ENCODE results near the gene CR1.
"Not testable (repeated sequence)": the region's sequence is repeated elsewhere in the genome, so short reads cannot be mapped to it uniquely, and the experiment has no call there.

CR1 gene

GRCh38 chr1:207503950-207504349, 8.0 kb downstream of the CR1 start:
- H3K36me3 ChIP-seq (ENCODE audit: insufficient read depth, low read length): no peaks in the 10 kb centered on the region
- H3K4me3 ChIP-seq (ENCODE audit: low read depth, low read length): no peak overlapping the region
- no peak overlapping the region for H3K27ac ChIP-seq (ENCODE audit: low read depth, low read length)
- H3K27me3 ChIP-seq (ENCODE audit: insufficient read depth, low read length): peaks cover 95% of the 10 kb centered on the region
- no peaks in the 10 kb centered on the region for H3K4me1 ChIP-seq (ENCODE audit: control insufficient read depth, insufficient read depth, low read length, unreplicated experiment)
- H3K79me2 ChIP-seq (ENCODE audit: control insufficient read depth, insufficient read depth, low read length, unreplicated experiment): no peaks in the 10 kb centered on the region
- no peak overlapping the region for H2AFZ ChIP-seq (ENCODE audit: low read length, unreplicated experiment)

- Histone ChIP-seq H3K27ac (ENCODE audit: low read depth, low read length) (no peak overlapping the region), H3K4me3 (ENCODE audit: low read depth, low read length) (no peak overlapping the region), H2AFZ (ENCODE audit: low read length, unreplicated experiment) (no peak overlapping the region), H3K4me1 (ENCODE audit: control insufficient read depth, insufficient read depth, low read length, unreplicated experiment) (no peaks in the 10 kb centered on the region), H3K79me2 (ENCODE audit: control insufficient read depth, insufficient read depth, low read length, unreplicated experiment) (no peaks in the 10 kb centered on the region), H3K27me3 (ENCODE audit: insufficient read depth, low read length) (peaks cover 95% of the 10 kb centered on the region), H3K36me3 (ENCODE audit: insufficient read depth, low read length) (no peaks in the 10 kb centered on the region)
Observed at GRCh38 chr1:207504438-207504837, 8.5 kb downstream of the CR1 start.

DNA sequence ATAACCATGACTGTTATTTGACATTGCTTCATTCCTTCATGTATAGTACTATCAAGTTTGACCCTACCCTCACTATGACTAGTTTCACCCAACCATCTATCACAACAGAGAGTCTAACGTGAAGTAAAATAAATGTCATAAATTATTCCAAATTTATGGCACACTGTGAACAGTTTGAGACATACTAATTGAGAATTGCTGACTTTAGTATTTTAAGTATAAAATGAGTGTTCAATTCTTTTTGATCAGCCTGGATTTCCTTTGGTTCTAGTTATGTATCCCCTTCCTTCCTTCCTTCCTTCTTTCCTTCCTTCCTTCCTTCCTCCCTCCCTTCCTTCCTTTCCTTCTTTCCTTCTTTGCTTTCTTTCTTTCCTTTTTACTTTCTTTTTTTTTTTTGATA, 14.5 kb downstream of the CR1 start:
- Histone ChIP-seq H3K27me3 (ENCODE audit: insufficient read depth, low read length) (peaks cover 69% of the 10 kb centered on the region), H2AFZ (ENCODE audit: low read length, unreplicated experiment) (no peak overlapping the region), H3K36me3 (ENCODE audit: insufficient read depth, low read length) (no peaks in the 10 kb centered on the region), H3K4me3 (ENCODE audit: low read depth, low read length) (no peak overlapping the region), H3K79me2 (ENCODE audit: control insufficient read depth, insufficient read depth, low read length, unreplicated experiment) (no peaks in the 10 kb centered on the region), H3K27ac (ENCODE audit: low read depth, low read length) (no peak overlapping the region), H3K4me1 (ENCODE audit: control insufficient read depth, insufficient read depth, low read length, unreplicated experiment) (no peaks in the 10 kb centered on the region)

- no peak overlapping the region for H3K4me3 ChIP-seq (ENCODE audit: low read depth, low read length)
- no peaks in the 10 kb centered on the region for H3K4me1 ChIP-seq (ENCODE audit: control insufficient read depth, insufficient read depth, low read length, unreplicated experiment)
- H2AFZ ChIP-seq (ENCODE audit: low read length, unreplicated experiment): no peak overlapping the region
- H3K27me3 ChIP-seq (ENCODE audit: insufficient read depth, low read length): peaks cover 41% of the 10 kb centered on the region
- no peaks in the 10 kb centered on the region for H3K36me3 ChIP-seq (ENCODE audit: insufficient read depth, low read length)
- H3K79me2 ChIP-seq (ENCODE audit: control insufficient read depth, insufficient read depth, low read length, unreplicated experiment): no peaks in the 10 kb centered on the region
- no peak overlapping the region for H3K27ac ChIP-seq (ENCODE audit: low read depth, low read length)
Observed at GRCh38 chr1:207514890-207515289, 18.9 kb downstream of the CR1 start.

GRCh38 chr1:207516729-207517128, 20.8 kb downstream of the CR1 start:
- no peaks in the 10 kb centered on the region for H3K4me1 ChIP-seq (ENCODE audit: control insufficient read depth, insufficient read depth, low read length, unreplicated experiment)
- H3K27me3 ChIP-seq (ENCODE audit: insufficient read depth, low read length): peaks cover 23% of the 10 kb centered on the region
- H3K79me2 ChIP-seq (ENCODE audit: control insufficient read depth, insufficient read depth, low read length, unreplicated experiment): no peaks in the 10 kb centered on the region
- H3K4me3 ChIP-seq (ENCODE audit: low read depth, low read length): no peak overlapping the region
- H3K27ac ChIP-seq (ENCODE audit: low read depth, low read length): no peak overlapping the region
- no peak overlapping the region for H2AFZ ChIP-seq (ENCODE audit: low read length, unreplicated experiment)
- no peaks in the 10 kb centered on the region for H3K36me3 ChIP-seq (ENCODE audit: insufficient read depth, low read length)

GRCh38 chr1:207518608-207519236, 22.8 kb downstream of the CR1 start:
- Histone ChIP-seq H3K4me1 (ENCODE audit: control insufficient read depth, insufficient read depth, low read length, unreplicated experiment) (no peaks in the 10 kb centered on the region), H3K27me3 (ENCODE audit: insufficient read depth, low read length) (peaks cover 14% of the 10 kb centered on the region; the same call in 1 of the 2 replicates), H3K36me3 (ENCODE audit: insufficient read depth, low read length) (no peaks in the 10 kb centered on the region), H3K4me3 (ENCODE audit: low read depth, low read length) (no peak overlapping the region), H3K79me2 (ENCODE audit: control insufficient read depth, insufficient read depth, low read length, unreplicated experiment) (no peaks in the 10 kb centered on the region), H2AFZ (ENCODE audit: low read length, unreplicated experiment) (no peak overlapping the region), H3K27ac (ENCODE audit: low read depth, low read length) (no peak overlapping the region)

GRCh38 chr1:207519505-207520399, 23.8 kb downstream of the CR1 start:
- no peak overlapping the region for H2AFZ ChIP-seq (ENCODE audit: low read length, unreplicated experiment)
- H3K27ac ChIP-seq (ENCODE audit: low read depth, low read length): no peak overlapping the region
- H3K79me2 ChIP-seq (ENCODE audit: control insufficient read depth, insufficient read depth, low read length, unreplicated experiment): no peaks in the 10 kb centered on the region
- H3K27me3 ChIP-seq (ENCODE audit: insufficient read depth, low read length): peaks cover 14% of the 10 kb centered on the region; the same call in 1 of the 2 replicates
- no peaks in the 10 kb centered on the region for H3K36me3 ChIP-seq (ENCODE audit: insufficient read depth, low read length)
- H3K4me1 ChIP-seq (ENCODE audit: control insufficient read depth, insufficient read depth, low read length, unreplicated experiment): no peaks in the 10 kb centered on the region
- H3K4me3 ChIP-seq (ENCODE audit: low read depth, low read length): no peak overlapping the region

GRCh38 chr1:207520400-207521345, 24.7 kb downstream of the CR1 start:
- H3K27ac ChIP-seq (ENCODE audit: low read depth, low read length); H2AFZ ChIP-seq (ENCODE audit: low read length, unreplicated experiment); H3K4me1 ChIP-seq (ENCODE audit: control insufficient read depth, insufficient read depth, low read length, unreplicated experiment); H3K4me3 ChIP-seq (ENCODE audit: low read depth, low read length); H3K36me3 ChIP-seq (ENCODE audit: insufficient read depth, low read length); H3K79me2 ChIP-seq (ENCODE audit: control insufficient read depth, insufficient read depth, low read length, unreplicated experiment): not testable (repeated sequence)
- peaks cover 14% of the 10 kb centered on the region; the same call in 1 of the 2 replicates for H3K27me3 ChIP-seq (ENCODE audit: insufficient read depth, low read length)

- not testable (repeated sequence) for H3K36me3 ChIP-seq (ENCODE audit: insufficient read depth, low read length); H2AFZ ChIP-seq (ENCODE audit: low read length, unreplicated experiment); H3K27me3 ChIP-seq (ENCODE audit: insufficient read depth, low read length); H3K4me1 ChIP-seq (ENCODE audit: control insufficient read depth, insufficient read depth, low read length, unreplicated experiment); H3K79me2 ChIP-seq (ENCODE audit: control insufficient read depth, insufficient read depth, low read length, unreplicated experiment); H3K27ac ChIP-seq (ENCODE audit: low read depth, low read length); H3K4me3 ChIP-seq (ENCODE audit: low read depth, low read length)
Observed at GRCh38 chr1:207525239-207525638, 29.3 kb downstream of the CR1 start.

GRCh38 chr1:207528401-207528800, 32.4 kb downstream of the CR1 start:
- not testable (repeated sequence) for H3K27me3 ChIP-seq (ENCODE audit: insufficient read depth, low read length); H3K36me3 ChIP-seq (ENCODE audit: insufficient read depth, low read length); H3K4me1 ChIP-seq (ENCODE audit: control insufficient read depth, insufficient read depth, low read length, unreplicated experiment); H3K27ac ChIP-seq (ENCODE audit: low read depth, low read length); H2AFZ ChIP-seq (ENCODE audit: low read length, unreplicated experiment); H3K79me2 ChIP-seq (ENCODE audit: control insufficient read depth, insufficient read depth, low read length, unreplicated experiment); H3K4me3 ChIP-seq (ENCODE audit: low read depth, low read length)
